KOPT-K1 (cell line): Measurements from ENCODE around the gene AKNA.
A peak's percentile ranks its signal among the peaks of the same experiment; 100 is the strongest.

Experiments
- H3K27ac ChIP-seq: fragments of 200-600 bp; sonication (generic); 2 replicates; pipeline ENCODE4 v1.5.1; 2016; ENCODE audit warnings: antibody characterized with exemption, mild to moderate bottlenecking, low read depth, low read length; ENCODE audit not compliant: poor library complexity, severe bottlenecking
- H3K36me3 ChIP-seq: fragments of 200-600 bp; sonication (generic); 2 replicates; pipeline ENCODE4 v1.5.1; 2017; ENCODE audit warnings: antibody characterized with exemption, mild to moderate bottlenecking, low read length, moderate library complexity; ENCODE audit not compliant: insufficient read depth
- H3K9me3 ChIP-seq: fragments of 200-600 bp; sonication (generic); 2 replicates; pipeline ENCODE4 v1.5.1; 2017; ENCODE audit warnings: antibody characterized with exemption, low read length, mild to moderate bottlenecking; ENCODE audit not compliant: insufficient read depth, poor library complexity, severe bottlenecking

Gene AKNA

DNA sequence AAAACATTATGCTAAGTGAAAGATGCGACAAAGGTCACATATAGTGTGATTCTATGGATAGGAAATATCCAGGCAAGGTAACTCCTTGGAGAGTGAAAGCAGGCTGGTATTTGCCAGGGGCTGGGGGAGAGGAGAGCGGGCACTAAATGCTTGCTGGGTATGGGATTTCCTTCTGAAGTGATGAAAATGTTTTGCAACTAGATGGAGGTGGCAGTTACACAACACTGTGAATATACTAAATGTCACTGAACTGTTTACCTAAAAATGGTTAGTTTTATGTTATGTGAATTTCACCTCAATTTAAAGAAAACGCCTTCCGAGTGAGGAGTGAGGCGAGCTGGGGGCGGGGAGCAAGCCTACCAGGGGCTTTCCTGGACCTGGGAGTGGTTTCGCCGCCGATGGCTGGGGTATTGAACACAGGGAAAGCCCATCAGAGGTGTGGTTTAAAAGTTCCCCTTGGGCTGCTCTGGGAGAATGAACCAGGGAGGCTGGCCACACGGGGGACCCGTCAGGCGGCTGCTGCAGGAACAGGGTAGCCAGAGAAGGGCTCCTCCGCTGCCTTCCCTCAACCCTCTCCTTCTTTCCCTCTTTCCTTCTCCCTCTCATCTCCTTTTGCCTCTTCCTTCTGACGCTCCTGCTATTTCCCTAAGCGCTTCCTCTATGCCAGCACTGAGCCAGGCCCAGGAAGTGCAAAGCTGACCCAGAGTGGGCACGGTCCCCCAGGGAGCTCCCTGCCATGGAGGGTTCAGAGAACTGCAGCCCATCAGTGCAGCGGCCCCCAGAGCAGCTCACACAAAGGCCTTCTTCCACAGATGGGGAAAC lies 4.9 kb downstream of the AKNA start:
- peaks cover 57% of the 10 kb centered on the region for H3K36me3 ChIP-seq
- no peaks in the 10 kb centered on the region for H3K9me3 ChIP-seq
- peak overlapping the region; percentile 100 for H3K27ac ChIP-seq

DNA sequence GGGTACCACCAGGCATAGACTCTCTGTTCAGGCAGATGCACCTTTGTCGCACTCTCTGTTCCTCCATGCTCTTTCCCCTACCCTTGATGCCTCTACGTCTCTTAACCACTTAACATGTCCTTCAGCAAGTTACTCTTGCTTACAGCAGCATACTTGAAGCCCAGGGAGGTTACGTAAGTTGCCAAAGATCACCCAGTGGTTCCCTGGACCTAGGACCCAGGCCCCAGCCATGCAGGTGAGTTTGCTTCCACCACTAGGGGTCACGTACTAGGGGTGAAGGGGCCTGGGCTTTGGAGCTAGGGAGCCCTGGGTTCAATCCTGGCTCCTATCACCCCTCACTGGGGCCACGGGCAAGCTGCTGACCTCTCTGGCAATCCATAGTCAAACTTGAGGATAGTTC lies 8.9 kb downstream of the AKNA start:
- peaks cover 85% of the 10 kb centered on the region for H3K36me3 ChIP-seq

DNA sequence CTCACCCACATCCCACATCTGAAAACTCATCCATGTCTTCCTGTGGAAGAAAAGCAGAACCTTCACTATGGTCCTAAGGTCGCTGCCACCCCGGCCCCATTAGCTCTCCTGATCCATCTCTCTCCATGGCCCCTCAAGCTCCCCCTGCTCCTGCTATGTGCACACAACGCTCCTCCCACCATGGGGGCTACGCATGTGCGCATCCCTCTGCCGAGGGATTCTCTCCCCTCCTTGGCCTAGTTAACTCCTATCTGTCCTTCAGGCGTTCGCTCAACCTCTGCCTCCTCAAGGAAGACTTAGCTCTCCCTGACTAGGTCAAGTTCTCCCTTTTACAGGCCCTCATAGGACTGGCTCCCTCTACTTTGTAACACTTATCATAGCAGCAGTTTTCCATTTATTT lies 9.8 kb downstream of the AKNA start:
- H3K27ac ChIP-seq = peak overlapping the region; percentile 51
- peaks cover 90% of the 10 kb centered on the region for H3K36me3 ChIP-seq
- no peaks in the 10 kb centered on the region for H3K9me3 ChIP-seq

More for the DNA sequence above, 8.9 kb downstream of the AKNA start:
- Histone ChIP-seq H3K27ac (peak overlapping the region; percentile 18), H3K9me3 (no peaks in the 10 kb centered on the region)

DNA sequence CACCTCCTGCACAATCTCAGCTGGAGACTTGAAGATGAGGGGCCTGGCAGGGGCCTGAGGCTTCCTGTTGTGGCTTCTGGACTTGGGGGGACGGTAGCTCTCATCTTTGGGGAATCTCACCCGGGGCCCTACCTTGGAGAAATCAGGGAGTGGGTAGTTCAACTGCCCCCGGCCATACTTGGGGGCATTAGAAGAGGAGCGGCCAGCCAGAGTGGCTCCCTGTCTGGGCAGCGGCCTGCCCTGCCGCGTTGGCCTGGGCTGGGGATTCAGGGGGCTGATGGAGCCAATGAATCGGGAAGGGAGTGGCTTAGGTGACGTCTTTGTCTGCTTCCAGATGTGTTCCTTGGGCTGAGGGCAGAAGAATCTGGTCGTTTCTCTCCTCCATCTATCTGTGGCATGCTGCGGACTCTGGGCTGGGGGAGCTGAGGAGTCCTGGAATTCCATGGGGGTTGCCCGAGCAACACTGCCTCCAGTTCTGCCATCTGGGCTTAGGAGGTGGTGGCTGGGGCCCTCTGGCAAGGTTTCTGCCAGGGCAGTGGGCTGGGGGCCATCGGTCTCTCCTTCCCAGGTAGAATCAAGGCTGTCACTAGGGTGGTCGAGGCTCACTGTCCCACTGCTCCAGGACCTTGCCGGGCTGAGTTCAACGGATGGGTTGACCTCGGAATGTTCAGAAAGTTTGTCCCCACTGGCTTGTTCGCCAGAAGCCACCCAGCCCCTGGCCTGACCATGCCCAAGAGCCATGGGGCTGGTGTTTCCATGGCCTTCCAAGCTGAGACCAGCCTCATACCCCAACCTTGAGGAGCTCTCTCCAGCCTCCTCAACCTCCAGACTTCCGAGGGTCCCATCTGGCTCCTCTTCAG lies 11.0 kb downstream of the AKNA start:
- H3K27ac ChIP-seq = peak overlapping the region; percentile 51
- no peaks in the 10 kb centered on the region for H3K9me3 ChIP-seq
- H3K36me3 ChIP-seq = peaks cover 79% of the 10 kb centered on the region

DNA sequence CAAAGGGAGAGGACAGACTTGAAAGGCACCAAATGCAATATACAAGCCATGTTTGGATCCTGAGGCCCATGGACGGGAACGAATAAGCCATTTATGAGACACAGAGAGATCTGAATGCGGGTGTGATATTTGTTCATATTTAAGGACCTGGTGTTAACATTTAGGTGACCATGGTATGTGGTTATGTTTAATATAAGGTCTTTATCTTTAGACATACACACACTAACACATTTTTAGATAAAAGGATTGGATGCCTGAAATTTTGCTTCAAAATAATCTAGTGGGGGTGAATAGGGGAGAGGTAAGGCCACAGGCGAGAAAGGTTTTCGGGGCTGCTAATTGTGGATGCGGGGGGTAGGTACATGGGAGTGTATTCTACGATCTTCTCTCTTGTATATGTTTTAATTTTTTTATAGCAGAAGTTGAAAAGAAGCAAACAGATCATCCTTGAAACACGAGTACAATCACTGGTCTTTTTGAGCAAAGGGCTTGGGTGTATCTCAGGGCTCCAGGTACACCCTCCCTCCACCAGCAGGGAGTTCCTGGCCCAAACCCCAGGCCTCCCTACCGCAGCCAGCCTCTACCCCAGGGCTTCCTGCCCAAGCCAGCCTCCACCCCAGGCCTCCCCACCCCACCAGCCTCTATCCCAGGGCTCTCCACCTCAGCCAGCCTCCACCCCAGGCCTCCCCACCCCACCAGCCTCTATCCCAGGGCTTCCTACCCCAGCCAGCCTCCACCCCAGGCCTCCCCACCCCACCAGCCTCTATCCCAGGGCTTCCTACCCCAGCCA lies 12.2 kb downstream of the AKNA start:
- H3K36me3 ChIP-seq = peaks cover 80% of the 10 kb centered on the region
- no peaks in the 10 kb centered on the region for H3K9me3 ChIP-seq
- H3K27ac ChIP-seq = peak overlapping the region; percentile 97

DNA sequence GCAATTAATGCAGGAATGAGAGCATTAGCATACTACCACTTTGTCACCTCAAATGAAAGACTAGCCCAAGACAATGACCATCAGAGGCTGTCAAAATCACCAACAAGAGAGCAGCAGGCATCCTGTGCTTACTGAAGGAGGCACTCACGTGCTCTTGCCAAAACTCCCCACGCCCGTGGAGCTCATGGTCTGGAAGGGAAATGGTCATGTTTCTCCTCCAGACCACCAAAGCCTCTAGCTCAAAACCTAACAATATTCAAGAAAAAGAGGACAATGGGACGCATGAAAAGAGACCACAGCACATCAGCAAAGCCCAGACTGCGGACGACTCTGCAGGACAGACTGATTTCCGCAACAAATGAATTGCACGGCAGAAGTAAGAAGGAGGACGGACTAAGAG lies 12.8 kb downstream of the AKNA start:
- H3K9me3 ChIP-seq = no peaks in the 10 kb centered on the region
- H3K27ac ChIP-seq = peak overlapping the region; percentile 97
- peaks cover 80% of the 10 kb centered on the region for H3K36me3 ChIP-seq

DNA sequence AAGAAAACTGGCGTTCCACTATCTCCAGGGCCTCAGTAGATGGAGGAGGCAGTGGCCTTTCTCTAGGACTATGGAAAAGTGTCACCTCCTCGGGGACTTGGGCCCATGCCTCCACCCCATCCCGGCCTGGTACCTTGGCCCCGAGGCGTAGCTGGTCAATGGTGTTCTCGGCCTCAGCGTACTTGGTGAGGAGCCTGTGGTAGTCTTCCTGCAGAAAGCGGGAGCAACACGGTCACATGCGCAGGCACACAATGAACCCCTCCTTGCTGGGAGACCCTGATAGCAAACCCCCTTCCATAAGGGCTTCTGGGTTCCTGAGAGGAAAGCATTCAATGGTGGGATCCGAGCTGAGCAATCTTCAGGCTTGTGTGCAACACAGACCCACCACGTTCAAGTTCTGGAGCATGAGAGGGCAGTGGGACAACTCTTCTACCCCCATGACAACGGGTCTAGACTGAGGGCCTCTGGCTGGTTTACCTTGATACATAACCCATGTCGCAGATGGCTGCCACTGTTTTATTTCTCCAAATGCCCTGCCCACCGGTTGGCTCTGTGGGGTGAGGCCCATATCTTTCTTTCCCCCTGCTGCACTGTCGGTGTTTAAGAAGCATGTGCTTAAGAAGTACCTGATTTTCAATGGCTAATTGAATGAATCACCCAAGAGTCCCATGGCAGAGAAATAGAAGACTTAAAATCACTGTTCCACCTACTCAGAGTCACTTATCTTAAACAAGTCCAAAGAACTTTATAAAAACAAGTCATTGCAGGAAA lies 13.6 kb downstream of the AKNA start:
- peaks cover 80% of the 10 kb centered on the region for H3K36me3 ChIP-seq
- peak overlapping the region; percentile 97 for H3K27ac ChIP-seq
- no peaks in the 10 kb centered on the region for H3K9me3 ChIP-seq

DNA sequence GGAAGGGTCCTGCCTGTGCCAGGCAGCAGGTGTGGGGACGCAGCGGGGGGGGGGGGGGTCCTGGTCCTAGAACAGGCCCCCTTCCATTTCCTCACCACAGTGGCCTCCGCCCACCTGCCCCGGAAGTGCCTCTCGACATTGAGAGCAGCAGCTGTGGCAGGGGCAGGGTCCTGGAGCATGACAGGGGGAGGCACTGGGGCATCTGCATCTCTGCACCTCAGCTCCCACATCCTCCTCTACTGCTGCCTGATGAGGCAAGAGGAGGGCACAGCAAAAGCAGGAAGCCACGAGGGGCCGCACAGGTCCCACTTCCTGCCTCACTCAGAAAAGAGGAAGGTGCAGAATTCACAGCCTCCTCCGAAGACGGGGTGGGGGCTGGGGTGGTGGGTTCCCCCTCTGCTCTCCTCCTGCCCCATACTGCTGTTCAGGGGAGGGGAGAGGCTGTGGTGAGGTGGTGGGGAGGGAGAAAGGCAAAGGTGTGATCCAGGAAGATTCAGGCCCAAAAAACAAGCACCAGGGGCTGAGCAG lies 14.8 kb downstream of the AKNA start:
- no peaks in the 10 kb centered on the region for H3K9me3 ChIP-seq
- H3K27ac ChIP-seq = peak overlapping the region; percentile 97
- peaks cover 80% of the 10 kb centered on the region for H3K36me3 ChIP-seq

DNA sequence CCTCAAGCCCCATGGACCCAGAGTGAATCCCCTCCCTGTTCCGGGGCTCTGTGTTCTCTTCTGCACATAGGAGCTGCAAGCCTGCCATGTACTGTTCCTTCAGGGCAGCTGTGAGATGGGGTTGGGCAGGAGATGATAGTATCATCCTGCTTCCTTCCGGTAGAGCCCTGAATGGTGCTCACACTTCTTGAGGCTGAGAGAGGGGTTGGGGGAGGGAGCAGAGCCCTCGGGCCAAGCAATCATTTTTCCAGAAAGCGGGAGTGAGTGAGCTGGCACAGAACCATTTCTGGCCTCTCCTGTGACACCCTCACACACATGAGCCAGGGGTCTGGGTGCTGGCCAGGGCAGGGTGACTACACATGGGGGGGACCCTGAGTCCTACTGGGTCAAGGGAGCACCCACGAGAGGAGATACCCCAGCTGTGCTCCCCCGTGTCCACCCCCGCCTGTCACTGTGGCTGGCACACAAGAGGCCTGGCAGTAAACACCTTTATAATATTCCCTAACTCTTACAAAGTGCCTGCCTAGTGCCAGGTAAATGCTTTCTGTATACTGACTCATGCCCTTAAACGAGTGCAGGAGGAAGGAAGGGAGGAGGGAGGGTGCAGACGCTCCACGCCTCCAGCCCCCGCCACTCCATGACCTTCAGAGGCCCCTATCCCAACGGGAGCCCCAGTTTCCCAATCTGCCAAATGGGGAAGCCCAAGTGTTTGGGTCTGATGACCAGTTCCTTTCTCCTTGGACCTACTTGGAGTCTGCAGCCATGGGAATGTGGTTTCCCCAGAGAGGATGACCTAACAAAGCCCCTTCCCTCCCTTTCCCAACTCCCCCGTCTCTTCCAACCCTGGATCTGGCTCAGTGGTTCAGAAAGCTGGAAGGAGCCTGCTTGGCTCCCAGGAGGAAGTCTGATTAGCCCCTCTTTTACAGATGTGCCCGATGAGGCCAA lies 15.5 kb downstream of the AKNA start:
- Histone ChIP-seq H3K36me3 (peaks cover 80% of the 10 kb centered on the region), H3K27ac (peak overlapping the region; percentile 97), H3K9me3 (no peaks in the 10 kb centered on the region)

DNA sequence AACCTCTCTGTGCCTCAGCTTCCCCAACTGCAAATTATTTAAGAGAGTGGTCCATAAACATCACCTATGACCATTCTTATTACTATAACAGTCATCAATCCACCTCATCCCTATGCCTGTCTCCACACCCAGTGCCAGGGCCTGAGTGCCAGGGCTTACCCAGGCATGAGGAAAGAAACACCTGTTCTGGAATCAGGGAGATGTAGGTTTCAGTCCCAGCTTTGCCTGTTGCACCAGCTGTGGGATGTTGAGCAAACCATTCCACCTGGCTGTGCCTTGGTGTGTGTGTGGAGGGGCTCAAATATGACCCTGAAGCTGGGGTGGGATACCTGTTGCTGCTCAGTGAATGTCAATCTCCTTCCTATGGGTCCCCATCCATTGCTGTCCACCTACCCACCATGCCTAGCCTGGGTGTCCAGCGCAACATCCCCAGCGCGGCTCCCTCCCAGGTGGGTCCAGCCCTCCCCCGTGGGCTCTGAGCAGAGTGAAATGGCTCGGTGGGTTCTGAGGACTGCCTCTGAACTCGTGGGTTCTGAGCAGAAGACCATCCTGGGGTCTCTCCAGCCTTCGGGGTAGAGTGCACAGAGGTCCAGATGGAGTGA lies 16.3 kb downstream of the AKNA start:
- peak overlapping the region; percentile 97 for H3K27ac ChIP-seq
- H3K9me3 ChIP-seq = no peaks in the 10 kb centered on the region
- peaks cover 80% of the 10 kb centered on the region for H3K36me3 ChIP-seq

DNA sequence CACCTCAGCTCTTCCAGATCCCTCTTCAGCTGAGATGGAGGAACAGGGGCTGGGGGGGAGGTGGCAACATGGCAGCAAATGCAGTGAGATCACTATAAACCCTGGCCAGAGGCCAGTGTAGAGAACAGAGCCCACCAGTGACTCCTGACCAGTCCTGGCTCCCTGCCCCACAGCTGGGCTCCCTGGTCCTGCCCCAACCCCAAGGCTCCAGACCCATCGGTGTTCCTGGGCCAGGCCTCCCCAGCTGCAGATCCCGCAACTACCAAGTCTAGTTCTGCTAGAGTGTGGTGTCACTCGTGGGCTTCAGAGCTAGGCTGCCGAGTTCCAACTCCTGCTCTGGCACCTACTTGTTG lies 16.8 kb downstream of the AKNA start:
- Histone ChIP-seq H3K27ac (peak overlapping the region; percentile 97), H3K36me3 (peaks cover 82% of the 10 kb centered on the region), H3K9me3 (no peaks in the 10 kb centered on the region)

DNA sequence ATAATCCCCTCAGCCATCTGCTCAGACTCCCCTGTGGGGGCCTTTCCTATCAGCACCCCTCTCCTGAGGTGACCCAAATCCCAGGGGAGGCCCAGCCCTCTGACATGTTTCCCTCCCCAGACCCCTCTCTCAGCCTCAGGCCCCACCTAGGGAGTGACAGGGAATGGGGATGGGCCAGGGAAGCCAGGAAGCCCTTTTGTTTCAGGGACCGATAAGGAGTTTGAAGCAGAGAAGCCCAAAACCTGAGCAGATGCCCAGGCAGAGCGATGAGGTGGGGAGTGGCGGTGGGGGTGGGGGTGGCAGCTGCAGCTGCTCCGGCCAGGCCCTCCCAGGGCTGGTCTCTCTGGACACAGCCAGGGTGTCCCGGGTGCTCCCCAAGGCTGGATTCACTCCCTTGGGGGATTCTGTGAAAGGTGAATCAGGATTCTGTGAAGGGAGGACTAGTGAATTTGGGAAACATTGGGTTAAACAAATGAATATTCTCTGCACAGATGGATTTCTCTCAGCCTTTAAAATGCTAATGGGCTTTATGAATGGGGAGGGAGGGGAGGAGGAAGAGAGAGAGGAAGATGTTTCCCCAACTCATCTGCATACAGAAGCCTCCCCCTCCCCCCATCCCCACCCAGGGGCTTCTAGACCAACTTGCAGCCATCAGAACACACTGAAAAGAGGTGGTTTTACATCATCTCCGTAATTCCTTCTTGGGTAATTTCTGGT lies 17.4 kb downstream of the AKNA start:
- H3K36me3 ChIP-seq = peaks cover 84% of the 10 kb centered on the region
- H3K27ac ChIP-seq = peak overlapping the region; percentile 97
- H3K9me3 ChIP-seq = no peaks in the 10 kb centered on the region
